Measurements from ENCODE around the gene TNFRSF21.

TNFRSF21 gene

GRCh38 chr6:47202644-47203205 lies 107.0 kb downstream of the TNFRSF21 start:
- H3K9me3 ChIP-seq (ENCODE audit: control insufficient read depth, insufficient read depth, low read length), result no peaks in the 10 kb centered on the region
- DNase-seq (ENCODE audit: low read depth, low spot score), result no peak
- H3K4me3 ChIP-seq (ENCODE audit: low read length), result no peak overlapping the region
- WGBS (ENCODE audit: insufficient coverage, insufficient read length), result no CpG with 5 or more reads among the region's 2 CpGs
- no peaks in the 10 kb centered on the region for H3K27me3 ChIP-seq (ENCODE audit: control insufficient read depth, insufficient read depth, low read length)
- H3K27ac ChIP-seq (ENCODE audit: low read length), result no peak overlapping the region
- H3K4me1 ChIP-seq (ENCODE audit: control insufficient read depth, insufficient read depth, low read length), result no peaks in the 10 kb centered on the region
- no peaks in the 10 kb centered on the region for H3K36me3 ChIP-seq (ENCODE audit: control insufficient read depth, insufficient read depth, low read length)

- no peaks in the 10 kb centered on the region for H3K9me3 ChIP-seq (ENCODE audit: control insufficient read depth, insufficient read depth, low read length)
- H3K4me1 ChIP-seq (ENCODE audit: control insufficient read depth, insufficient read depth, low read length), result no peaks in the 10 kb centered on the region
- no peaks in the 10 kb centered on the region for H3K27me3 ChIP-seq (ENCODE audit: control insufficient read depth, insufficient read depth, low read length)
- no peak for DNase-seq (ENCODE audit: low read depth, low spot score)
- no CpG with 5 or more reads among the region's 3 CpGs for WGBS (ENCODE audit: insufficient coverage, insufficient read length)
- H3K36me3 ChIP-seq (ENCODE audit: control insufficient read depth, insufficient read depth, low read length), result no peaks in the 10 kb centered on the region
- no peak overlapping the region for H3K4me3 ChIP-seq (ENCODE audit: low read length)
- no peak overlapping the region for H3K27ac ChIP-seq (ENCODE audit: low read length)
Observed at GRCh38 chr6:47200536-47201334, 109.0 kb downstream of the TNFRSF21 start.

- no CpG with 5 or more reads among the region's 6 CpGs for whole genome bisulfite sequencing (ENCODE audit: insufficient coverage, insufficient read length)
- Histone ChIP-seq H3K36me3 (ENCODE audit: control insufficient read depth, insufficient read depth, low read length) (no peaks in the 10 kb centered on the region), H3K27ac (ENCODE audit: low read length) (no peak overlapping the region), H3K27me3 (ENCODE audit: control insufficient read depth, insufficient read depth, low read length) (no peaks in the 10 kb centered on the region), H3K9me3 (ENCODE audit: control insufficient read depth, insufficient read depth, low read length) (no peaks in the 10 kb centered on the region), H3K4me1 (ENCODE audit: control insufficient read depth, insufficient read depth, low read length) (no peaks in the 10 kb centered on the region), H3K4me3 (ENCODE audit: low read length) (no peak overlapping the region)
- DNase-seq (ENCODE audit: low read depth, low spot score), result no peak
Observed at GRCh38 chr6:47197682-47198640, 111.7 kb downstream of the TNFRSF21 start.

GRCh38 chr6:47196113-47196512 lies 113.6 kb downstream of the TNFRSF21 start:
- Histone ChIP-seq H3K4me1 (ENCODE audit: control insufficient read depth, insufficient read depth, low read length) (no peaks in the 10 kb centered on the region), H3K27me3 (ENCODE audit: control insufficient read depth, insufficient read depth, low read length) (no peaks in the 10 kb centered on the region), H3K9me3 (ENCODE audit: control insufficient read depth, insufficient read depth, low read length) (no peaks in the 10 kb centered on the region), H3K27ac (ENCODE audit: low read length) (no peak overlapping the region), H3K36me3 (ENCODE audit: control insufficient read depth, insufficient read depth, low read length) (no peaks in the 10 kb centered on the region), H3K4me3 (ENCODE audit: low read length) (no peak overlapping the region)
- DNase-seq (ENCODE audit: low read depth, low spot score), result no peak
- WGBS (ENCODE audit: insufficient coverage, insufficient read length), result no CpG with 5 or more reads among the region's 5 CpGs

GRCh38 chr6:47195011-47195650 lies 114.6 kb downstream of the TNFRSF21 start:
- Histone ChIP-seq H3K27me3 (ENCODE audit: control insufficient read depth, insufficient read depth, low read length) (no peaks in the 10 kb centered on the region), H3K4me1 (ENCODE audit: control insufficient read depth, insufficient read depth, low read length) (no peaks in the 10 kb centered on the region), H3K4me3 (ENCODE audit: low read length) (no peak overlapping the region), H3K9me3 (ENCODE audit: control insufficient read depth, insufficient read depth, low read length) (no peaks in the 10 kb centered on the region), H3K27ac (ENCODE audit: low read length) (no peak overlapping the region), H3K36me3 (ENCODE audit: control insufficient read depth, insufficient read depth, low read length) (no peaks in the 10 kb centered on the region)
- WGBS (ENCODE audit: insufficient coverage, insufficient read length), result no CpG with 5 or more reads among the region's 4 CpGs
- no peak for DNase-seq (ENCODE audit: low read depth, low spot score)

- no peak for DNase-seq (ENCODE audit: low read depth, low spot score)
- no peaks in the 10 kb centered on the region; the same call in 1 of the 2 replicates for H3K27me3 ChIP-seq (ENCODE audit: control insufficient read depth, insufficient read depth, low read length)
- H3K27ac ChIP-seq (ENCODE audit: low read length), result no peak overlapping the region
- H3K4me1 ChIP-seq (ENCODE audit: control insufficient read depth, insufficient read depth, low read length), result no peaks in the 10 kb centered on the region
- no peak overlapping the region for H3K4me3 ChIP-seq (ENCODE audit: low read length)
- no peaks in the 10 kb centered on the region for H3K9me3 ChIP-seq (ENCODE audit: control insufficient read depth, insufficient read depth, low read length)
- no peaks in the 10 kb centered on the region for H3K36me3 ChIP-seq (ENCODE audit: control insufficient read depth, insufficient read depth, low read length)
- no CpG with 5 or more reads among the region's 1 CpG for WGBS (ENCODE audit: insufficient coverage, insufficient read length)
Observed at GRCh38 chr6:47188588-47189021, 121.1 kb downstream of the TNFRSF21 start.

GRCh38 chr6:47187893-47188587 lies 121.7 kb downstream of the TNFRSF21 start:
- no peaks in the 10 kb centered on the region for H3K4me1 ChIP-seq (ENCODE audit: control insufficient read depth, insufficient read depth, low read length)
- no peak for DNase-seq (ENCODE audit: low read depth, low spot score)
- no peaks in the 10 kb centered on the region; the same call in 1 of the 2 replicates for H3K27me3 ChIP-seq (ENCODE audit: control insufficient read depth, insufficient read depth, low read length)
- no peaks in the 10 kb centered on the region for H3K36me3 ChIP-seq (ENCODE audit: control insufficient read depth, insufficient read depth, low read length)
- no peaks in the 10 kb centered on the region for H3K9me3 ChIP-seq (ENCODE audit: control insufficient read depth, insufficient read depth, low read length)
- no peak overlapping the region for H3K27ac ChIP-seq (ENCODE audit: low read length)
- no peak overlapping the region for H3K4me3 ChIP-seq (ENCODE audit: low read length)
- WGBS (ENCODE audit: insufficient coverage, insufficient read length), result no CpG with 5 or more reads among the region's 5 CpGs

GRCh38 chr6:47187113-47187512 lies 122.6 kb downstream of the TNFRSF21 start:
- no CpG with 5 or more reads among the region's 1 CpG for WGBS (ENCODE audit: insufficient coverage, insufficient read length)
- no peak for DNase-seq (ENCODE audit: low read depth, low spot score)
- Histone ChIP-seq H3K27me3 (ENCODE audit: control insufficient read depth, insufficient read depth, low read length) (no peaks in the 10 kb centered on the region; the same call in 1 of the 2 replicates), H3K4me1 (ENCODE audit: control insufficient read depth, insufficient read depth, low read length) (no peaks in the 10 kb centered on the region), H3K4me3 (ENCODE audit: low read length) (no peak overlapping the region), H3K27ac (ENCODE audit: low read length) (no peak overlapping the region), H3K9me3 (ENCODE audit: control insufficient read depth, insufficient read depth, low read length) (no peaks in the 10 kb centered on the region), H3K36me3 (ENCODE audit: control insufficient read depth, insufficient read depth, low read length) (no peaks in the 10 kb centered on the region)

GRCh38 chr6:47182291-47182957 lies 127.3 kb downstream of the TNFRSF21 start:
- no peak overlapping the region for H3K4me3 ChIP-seq (ENCODE audit: low read length)
- H3K36me3 ChIP-seq (ENCODE audit: control insufficient read depth, insufficient read depth, low read length), result no peaks in the 10 kb centered on the region
- no CpG with 5 or more reads among the region's 6 CpGs for WGBS (ENCODE audit: insufficient coverage, insufficient read length)
- H3K27me3 ChIP-seq (ENCODE audit: control insufficient read depth, insufficient read depth, low read length), result no peaks in the 10 kb centered on the region
- H3K9me3 ChIP-seq (ENCODE audit: control insufficient read depth, insufficient read depth, low read length), result no peaks in the 10 kb centered on the region
- no peak overlapping the region for H3K27ac ChIP-seq (ENCODE audit: low read length)
- no peaks in the 10 kb centered on the region for H3K4me1 ChIP-seq (ENCODE audit: control insufficient read depth, insufficient read depth, low read length)
- no peak for DNase-seq (ENCODE audit: low read depth, low spot score)

Data from iPS DF 6.9 (cell line).